GM19452 (cell line): ENCODE results near the gene IGFBP2.

Experiments used
- ATAC-seq: cut with Tn5 transposase; IDR thresholded peaks from one replicate; pipeline ENCODE4 v1.9.1; 2021; ENCODE audit not compliant: unreplicated experiment

The IGFBP2 gene

DNA sequence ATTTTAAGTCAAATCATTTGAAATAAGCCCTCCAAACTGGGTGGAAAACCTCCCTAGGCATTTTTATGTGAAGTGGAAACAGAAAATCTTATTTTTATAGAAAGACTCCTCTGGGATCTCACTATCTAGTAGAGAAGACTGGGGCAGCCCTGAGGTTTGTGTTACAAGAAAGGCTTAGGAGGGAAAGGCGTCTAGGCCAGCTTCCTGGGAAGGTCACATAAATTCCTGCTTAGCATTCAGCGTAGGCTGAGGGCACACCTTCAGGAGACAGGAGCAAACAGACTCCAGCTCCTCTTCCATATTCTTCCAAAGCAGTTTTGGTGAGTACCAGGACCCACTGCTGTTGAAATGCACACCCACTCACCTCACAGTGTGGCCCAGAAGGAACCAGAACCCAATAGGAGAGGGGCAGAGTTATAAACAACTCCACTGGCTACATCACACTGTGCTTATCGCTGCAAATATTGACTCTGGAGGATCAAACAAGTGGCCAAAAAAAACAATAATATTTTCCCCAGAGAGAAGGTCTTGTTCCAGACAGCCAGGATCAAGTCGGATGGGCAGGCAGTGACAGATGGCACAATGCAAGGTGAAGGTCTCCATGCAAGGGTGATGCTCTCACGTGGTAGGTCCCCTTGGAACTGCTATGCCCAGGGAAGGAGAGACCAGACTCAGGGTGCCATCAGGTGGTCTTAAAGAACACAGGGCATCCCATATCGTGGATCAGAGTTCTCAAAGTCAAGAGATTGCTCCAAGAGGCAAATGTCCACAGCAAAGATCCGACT lies 17.7 kb upstream of the IGFBP2 start:
- ATAC-seq, result no peak

DNA sequence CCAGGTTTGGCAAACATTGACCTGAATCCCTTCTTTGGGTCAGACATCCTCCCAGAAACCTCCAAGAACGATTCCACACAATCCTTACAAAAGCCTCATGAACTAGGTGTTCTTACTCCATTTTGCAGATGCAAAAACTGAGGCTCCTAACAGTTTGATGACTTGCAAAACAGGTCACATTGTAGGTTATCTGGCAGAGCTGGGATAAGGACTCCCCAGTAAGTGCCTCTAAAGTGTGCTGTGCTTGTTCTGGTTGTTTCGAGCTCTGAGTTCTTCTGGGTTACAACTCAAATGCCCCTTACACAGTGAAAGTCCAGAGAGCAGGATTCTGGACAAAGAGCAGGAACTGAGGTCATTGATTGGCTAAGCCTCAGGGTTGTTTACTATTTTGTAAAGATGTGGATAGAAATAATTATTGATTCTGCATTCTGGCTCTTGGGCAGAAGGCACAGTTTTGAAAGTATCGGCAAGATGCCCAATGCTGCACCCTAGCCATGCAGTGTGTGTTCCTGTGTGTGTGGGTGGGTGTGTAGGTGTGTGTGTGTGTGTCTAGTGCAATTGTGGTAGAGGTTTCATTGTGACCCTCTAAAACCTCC lies 17.0 kb upstream of the IGFBP2 start:
- ATAC-seq, result no peak

DNA sequence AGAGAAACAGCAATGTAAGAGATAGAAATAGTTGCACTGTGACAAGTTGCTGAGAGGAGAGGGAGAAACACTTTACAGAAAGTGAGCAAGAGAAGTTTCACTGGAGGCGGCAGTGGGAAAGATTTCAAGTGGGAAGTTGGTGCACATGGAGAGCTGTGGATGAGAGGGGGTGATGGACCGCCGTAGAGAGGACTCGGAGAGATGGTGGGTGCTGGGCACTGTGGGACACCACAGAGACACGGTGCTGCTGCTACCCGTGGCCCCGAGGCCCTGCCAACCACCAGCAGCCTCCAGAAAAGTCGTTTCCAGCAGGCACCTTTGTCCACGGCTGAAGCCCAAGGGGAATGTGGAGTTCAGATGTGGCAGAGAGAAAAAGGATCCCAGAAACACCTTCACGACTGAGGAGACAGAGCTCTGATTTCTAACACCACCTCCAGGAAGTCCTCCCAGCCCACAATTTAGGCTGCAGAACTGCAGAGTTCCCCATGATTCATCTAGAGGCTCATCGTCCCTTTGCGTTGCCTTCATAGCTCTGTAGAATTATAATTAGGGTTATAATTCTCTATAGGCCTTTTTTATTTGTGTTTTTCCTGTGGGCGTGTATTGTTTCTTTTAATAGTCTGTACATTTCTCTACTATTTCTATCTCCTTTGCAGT lies 15.9 kb upstream of the IGFBP2 start:
- ATAC-seq, result no peak

DNA sequence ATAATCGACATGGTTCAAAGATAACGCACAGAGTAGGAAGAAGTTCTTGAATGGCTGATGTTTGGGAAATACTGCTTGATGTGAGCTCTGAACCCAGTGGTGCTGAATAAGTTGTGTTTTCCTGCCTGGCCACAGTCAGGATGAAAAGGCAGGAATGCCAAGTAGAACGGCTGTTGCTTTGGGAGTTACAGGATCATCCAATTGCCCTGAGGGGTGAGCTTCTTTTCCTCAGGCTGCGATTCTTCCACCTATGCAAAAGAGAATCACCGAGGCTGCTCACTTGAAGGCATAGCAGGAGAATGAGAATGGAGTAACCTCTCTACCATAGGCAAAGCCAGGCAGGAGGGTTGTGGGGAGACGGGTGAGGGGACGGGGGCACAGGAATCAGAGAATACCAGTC lies 14.4 kb upstream of the IGFBP2 start:
- no peak for ATAC-seq

DNA sequence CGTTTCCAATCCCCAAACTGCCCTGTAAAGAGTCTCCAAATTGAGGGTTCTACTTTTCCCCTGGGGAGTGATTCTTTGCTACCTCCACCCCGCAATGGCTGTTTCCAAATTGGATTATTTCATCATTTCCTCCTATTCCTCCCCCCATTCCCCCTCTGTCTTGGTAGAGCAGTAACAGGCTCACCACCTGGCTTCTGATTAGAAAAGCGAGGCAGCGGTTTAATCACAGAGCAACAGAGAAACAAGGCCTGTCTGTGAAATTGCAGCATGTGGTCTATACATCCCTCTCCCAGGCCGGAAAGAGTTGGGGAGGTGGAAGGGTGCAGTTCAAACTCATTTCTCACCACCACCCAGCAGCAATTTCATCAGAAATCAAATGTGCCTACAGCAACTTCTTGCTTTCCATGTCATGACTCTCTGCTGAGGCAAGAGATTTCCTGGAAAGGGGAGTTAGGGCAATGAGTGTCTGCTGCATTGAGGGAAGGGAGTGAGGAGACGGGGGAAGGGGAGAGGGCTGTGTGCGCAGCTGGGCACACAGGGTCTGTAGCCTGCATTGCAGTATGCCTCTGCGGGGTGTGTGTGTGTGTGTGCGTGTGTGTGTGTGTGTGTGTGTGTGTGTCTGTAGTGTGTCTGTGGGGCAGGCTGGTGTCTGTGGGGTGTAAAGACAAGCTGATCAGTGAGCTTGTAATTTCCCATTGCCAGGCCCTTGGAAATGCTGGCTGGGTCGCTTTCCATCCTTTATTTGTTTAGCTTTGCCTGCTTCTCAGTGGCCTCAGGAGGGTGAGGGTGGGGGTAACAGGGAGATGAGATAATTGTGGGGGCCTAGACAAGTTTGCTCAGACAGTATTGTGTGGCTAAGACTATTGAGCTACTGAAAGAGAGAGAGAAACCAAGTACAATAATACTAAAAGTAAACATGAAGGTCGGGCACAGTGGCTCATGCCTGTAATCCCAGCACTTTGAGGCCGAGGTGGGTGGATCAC lies 13.5 kb upstream of the IGFBP2 start:
- ATAC-seq, result no peak

GRCh38 chr2:216620786-216621185 lies 12.4 kb upstream of the IGFBP2 start:
- no peak for ATAC-seq

DNA sequence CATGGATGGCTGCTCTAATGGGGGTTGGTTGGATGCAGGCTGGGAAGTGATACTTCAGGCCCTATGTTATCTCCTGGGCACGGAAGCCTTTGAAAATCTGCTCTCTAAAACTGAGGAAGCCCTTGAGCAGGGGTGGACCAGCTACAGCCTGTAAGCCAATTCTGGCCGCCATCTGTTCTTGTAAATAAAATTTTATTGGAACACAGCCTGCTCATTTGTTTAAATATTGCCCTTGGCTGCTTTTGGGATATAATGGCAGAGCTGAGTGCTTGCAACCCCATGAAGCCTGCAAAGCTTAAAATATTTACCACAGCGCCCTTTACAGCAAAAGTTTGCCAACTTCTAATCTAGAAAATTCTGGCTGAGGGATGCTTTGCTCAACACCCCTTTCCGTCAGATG lies 11.9 kb upstream of the IGFBP2 start:
- ATAC-seq, result no peak

- ATAC-seq, result no peak
Measured at GRCh38 chr2:216622526-216622925, 10.7 kb upstream of the IGFBP2 start.

DNA sequence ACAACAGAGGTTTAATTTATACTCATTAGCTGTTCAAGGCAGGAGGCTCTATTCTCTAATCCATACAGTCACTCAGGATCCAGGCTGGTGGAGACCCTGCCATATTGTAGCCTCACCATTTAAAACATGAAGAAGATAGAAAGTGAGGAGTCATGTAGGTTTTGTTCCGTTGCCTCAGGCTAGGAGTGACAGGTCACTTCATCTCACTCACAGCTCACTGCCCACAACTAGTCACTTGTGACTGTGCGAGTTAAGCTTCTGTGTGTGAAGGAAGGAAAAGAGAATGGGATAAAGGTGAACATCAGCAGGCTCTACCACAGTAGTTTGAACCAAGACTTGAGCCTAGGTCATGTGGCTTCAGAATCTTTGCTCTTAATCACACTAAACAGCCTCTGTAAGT lies 9.0 kb upstream of the IGFBP2 start:
- ATAC-seq, result no peak

- ATAC-seq, result no peak
Measured at GRCh38 chr2:216626168-216626874, 6.9 kb upstream of the IGFBP2 start.

- no peak for ATAC-seq
Measured at GRCh38 chr2:216626875-216627245, 6.4 kb upstream of the IGFBP2 start.

DNA sequence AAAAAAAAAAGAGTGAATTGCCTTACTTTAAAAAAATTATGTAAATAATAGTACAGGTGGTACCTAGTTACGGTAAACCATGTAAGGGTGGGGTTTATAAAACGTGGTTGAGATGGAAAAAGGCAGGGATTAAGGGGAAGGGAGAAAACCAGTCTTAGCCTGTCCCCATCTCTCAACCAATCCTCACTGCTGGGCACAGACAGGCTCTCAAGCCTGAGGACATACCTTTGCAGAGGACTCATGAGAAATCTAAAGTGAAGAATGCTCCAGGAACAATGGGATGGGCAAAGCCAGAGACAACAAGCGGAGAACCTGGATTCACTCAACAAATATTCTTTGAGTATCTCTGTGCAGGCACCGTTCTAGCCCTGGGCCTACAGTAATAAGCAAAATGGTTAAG lies 3.4 kb upstream of the IGFBP2 start:
- ATAC-seq, result no peak

- ATAC-seq, result no peak
Measured at GRCh38 chr2:216632346-216632951, 771 bp upstream of the IGFBP2 start.

DNA sequence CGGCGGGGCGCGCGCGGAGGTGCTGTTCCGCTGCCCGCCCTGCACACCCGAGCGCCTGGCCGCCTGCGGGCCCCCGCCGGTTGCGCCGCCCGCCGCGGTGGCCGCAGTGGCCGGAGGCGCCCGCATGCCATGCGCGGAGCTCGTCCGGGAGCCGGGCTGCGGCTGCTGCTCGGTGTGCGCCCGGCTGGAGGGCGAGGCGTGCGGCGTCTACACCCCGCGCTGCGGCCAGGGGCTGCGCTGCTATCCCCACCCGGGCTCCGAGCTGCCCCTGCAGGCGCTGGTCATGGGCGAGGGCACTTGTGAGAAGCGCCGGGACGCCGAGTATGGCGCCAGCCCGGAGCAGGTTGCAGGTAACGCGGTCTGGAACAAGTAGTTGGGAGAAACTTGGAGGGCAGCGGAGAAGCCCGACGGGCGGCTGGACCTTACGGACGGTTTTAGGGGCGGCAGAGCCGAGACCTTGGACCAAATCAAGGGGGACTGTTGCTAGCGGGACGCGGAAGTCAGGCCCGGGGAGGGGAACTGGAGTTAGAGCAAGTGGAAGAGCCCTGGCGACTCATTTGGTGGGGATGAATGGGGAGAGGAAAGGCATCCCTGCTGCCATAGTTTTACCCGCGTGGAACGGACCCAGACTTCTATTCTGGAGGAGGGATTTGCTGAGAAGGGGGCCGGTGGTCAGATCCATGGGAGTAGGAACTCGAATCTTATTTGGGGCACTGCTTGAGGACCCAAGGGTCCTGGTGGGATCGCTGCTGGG lies 573 bp downstream of the IGFBP2 start:
- no peak for ATAC-seq

DNA sequence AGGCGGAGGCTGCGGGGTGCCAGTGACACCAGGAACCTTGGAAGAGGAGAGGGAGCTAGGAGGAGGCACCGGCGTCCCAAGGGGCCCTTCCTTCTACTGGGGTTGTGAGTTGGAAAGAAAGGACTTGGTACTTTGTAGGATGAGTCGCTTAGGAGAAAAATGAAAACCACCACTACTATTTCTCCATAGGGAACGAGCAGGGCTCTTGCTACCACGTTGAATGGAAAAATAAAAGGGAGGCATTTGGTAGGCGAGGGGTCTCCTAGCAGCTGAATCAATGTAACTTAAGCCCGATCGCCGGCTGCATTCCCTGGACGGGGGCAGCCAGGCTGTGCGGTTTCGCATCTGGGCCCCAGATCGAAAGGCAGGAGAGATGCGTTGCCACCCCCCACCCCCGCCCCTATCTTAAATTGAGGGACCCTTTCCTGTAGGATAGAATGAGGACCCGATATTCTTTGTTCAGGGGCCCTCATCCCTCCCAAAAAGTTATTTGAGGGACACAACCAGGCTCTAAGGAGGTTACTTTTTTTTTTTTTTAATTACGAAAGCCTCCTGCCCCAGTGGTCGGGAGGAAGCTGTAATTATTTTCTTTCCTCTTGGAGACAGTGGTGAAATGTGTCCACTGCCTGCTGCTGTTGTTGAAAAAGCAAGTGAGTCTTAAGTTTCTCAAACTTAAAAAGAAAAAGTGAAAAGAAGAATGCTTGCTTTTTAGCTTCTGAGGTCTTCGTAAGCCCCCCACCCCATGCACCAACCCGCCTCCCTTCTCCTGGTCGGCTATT lies 1.3 kb downstream of the IGFBP2 start:
- ATAC-seq, result no peak

- ATAC-seq, result no peak
Measured at GRCh38 chr2:216635171-216635570, 2.0 kb downstream of the IGFBP2 start.

GRCh38 chr2:216635701-216636550 lies 2.7 kb downstream of the IGFBP2 start:
- no peak for ATAC-seq
